K562 (cell line): ENCODE data around the gene CST5. TPM values are rescaled to one million over a fixed set of nuclear protein-coding genes. Genes with fewer than 3 reads are reported as not detected.

ENCODE experiments used
- ATAC-seq: fragments of 200-7000 bp; cut with Tn5 transposase; 3 replicates; pipeline ENCODE4 v1.9.1; 2020; ENCODE audit warnings: moderate library complexity
- BruUV-seq: library from RNA; stranded (reverse); fragments of 400-500 nt; replicated peaks from 2 replicates; lab custom pipeline; 2021; lab: Mats Ljungman, UMichigan
- CTCF ChIA-PET: fragments of 300-600 bp; formaldehyde crosslinking; extraction: SDS; loops from one replicate; lab custom pipeline; 2021; ENCODE audit warnings: low intra/inter-chr PET ratio; lab: Yijun Ruan, JAX
- POLR2A ChIA-PET: fragments of 300-600, 350-650 bp; sonication (Branson Sonifier 250); formaldehyde crosslinking; extraction: SDS; loops from one replicate; lab custom pipeline; 2021; ENCODE audit warnings: antibody characterized with exemption, inconsistent platforms; lab: Yijun Ruan, JAX
- DNase-seq, 4 experiments: peaks; one replicate each; pipeline versions ENCODE4 v3.0.0 to v3.0.0-alpha.2; 2011 to 2018; ENCODE audit warnings: low spot score in 3 of 4, mixed read lengths in 3 of 4; ENCODE audit errors: extremely low read depth in 1 of 4
- FAIRE-seq: peaks from 2 replicates; lab custom pipeline; 2011; peaks lifted over from hg19 to GRCh38; lab: Jason Lieb, UNC
- H2AFZ ChIP-seq: 2 replicates; pipeline ENCODE4 v1.6.0; 2011; ENCODE audit warnings: low read depth, low read length, control low read depth, inconsistent platforms
- H3K27ac ChIP-seq: fragments of 200-600 bp; 3 replicates; pipeline ENCODE4 v1.8.0; 2011; ENCODE audit warnings: low read depth, mild to moderate bottlenecking, control low read depth, inconsistent platforms, low read length, moderate library complexity, mixed read lengths; ENCODE audit errors: extremely low read depth
- H3K27me3 ChIP-seq, 2 experiments: fragments of 300-600 bp in 1 of 2; 2 replicates in 1 of 2; 3 replicates in 1 of 2; pipeline versions ENCODE4 v1.6.0 to v1.8.0; 2011; ENCODE audit warnings: inconsistent platforms in 2 of 2, low read length in 2 of 2, mild to moderate bottlenecking in 1 of 2, mixed read lengths in 1 of 2, moderate library complexity in 1 of 2; ENCODE audit not compliant: control insufficient read depth in 2 of 2, insufficient read depth in 2 of 2
- H3K36me3 ChIP-seq: fragments of 300-600 bp; 3 replicates; pipeline ENCODE4 v1.8.0; 2011; ENCODE audit warnings: mild to moderate bottlenecking, low read length, inconsistent platforms; ENCODE audit not compliant: control insufficient read depth, insufficient read depth
- H3K4me1 ChIP-seq, 2 experiments: fragments of 200-600 bp in 1 of 2; replicated peaks in 1 of 2; 2 replicates in 1 of 2; 3 replicates in 1 of 2; pipeline versions ENCODE4 v1.5.1 to v1.8.0; 2011; ENCODE audit warnings: inconsistent platforms in 2 of 2, low read length in 2 of 2, mild to moderate bottlenecking in 1 of 2, mixed read lengths in 1 of 2, moderate library complexity in 1 of 2; ENCODE audit not compliant: control insufficient read depth in 2 of 2, insufficient read depth in 2 of 2
- H3K4me2 ChIP-seq: 2 replicates; pipeline ENCODE4 v1.6.1; 2011; ENCODE audit warnings: low read length, control low read depth, inconsistent platforms, mixed read lengths; ENCODE audit not compliant: insufficient read depth
- H3K4me3 ChIP-seq: fragments of 200-600 bp; sonication (generic), shearing (Covaris generic); 2 replicates; pipeline ENCODE4 v1.5.1; 2016; ENCODE audit warnings: control low read depth, inconsistent platforms
- H3K79me2 ChIP-seq: fragments of 200-600 bp; 3 replicates; pipeline ENCODE4 v1.8.0; 2011; ENCODE audit warnings: low read length, inconsistent platforms; ENCODE audit not compliant: control insufficient read depth, insufficient read depth
- H3K9ac ChIP-seq, 2 experiments: 2 replicates each; pipeline versions ENCODE4 v1.6.0 to v1.6.1; 2011; ENCODE audit warnings: low read depth in 2 of 2, low read length in 2 of 2, control low read depth in 1 of 2, inconsistent platforms in 1 of 2, mild to moderate bottlenecking in 1 of 2, mixed read lengths in 1 of 2; ENCODE audit not compliant: insufficient read depth in 1 of 2
- H3K9me1 ChIP-seq: one replicate; pipeline ENCODE4 v1.6.0; 2011; ENCODE audit warnings: inconsistent platforms, mild to moderate bottlenecking, low read length, moderate library complexity; ENCODE audit not compliant: control insufficient read depth, insufficient read depth
- H3K9me3 ChIP-seq: replicated peaks from 2 replicates; pipeline ENCODE4 v1.5.1; 2011; ENCODE audit warnings: low read depth, low read length, inconsistent platforms; ENCODE audit not compliant: control insufficient read depth, insufficient read depth
- H4K20me1 ChIP-seq: replicated peaks from 2 replicates; pipeline ENCODE4 v1.6.1; 2011; ENCODE audit warnings: low read length, inconsistent platforms, mixed read lengths; ENCODE audit not compliant: control insufficient read depth, insufficient read depth
- BRD4 ChIP-seq: fragments of 200-600 bp; sonication (generic); IDR thresholded peaks from 2 replicates; pipeline ENCODE4 v1.6.1; 2017; ENCODE audit warnings: inconsistent platforms
- FOXJ2 ChIP-seq: fragments of 200-800 bp; sonication (Bioruptor generic); IDR thresholded peaks from 2 replicates; pipeline ENCODE4 v1.6.1; 2016; ENCODE audit warnings: missing genetic modification characterization, missing compliant biosample characterization
- POLR2H ChIP-seq: IDR thresholded peaks from 2 replicates; pipeline ENCODE4 v1.6.1; 2016; ENCODE audit warnings: missing genetic modification characterization, low read depth, mild to moderate bottlenecking, control low read depth, missing compliant biosample characterization, moderate library complexity
- POLR3A ChIP-seq: IDR thresholded peaks from 2 replicates; pipeline ENCODE4 v1.6.1; 2011; ENCODE audit warnings: borderline replicate concordance, mild to moderate bottlenecking, moderate library complexity; ENCODE audit not compliant: insufficient read length, insufficient read depth; ENCODE audit errors: extremely low read depth
- SMARCC2 ChIP-seq: fragments of 450-650 bp; IDR thresholded peaks from 2 replicates; pipeline ENCODE4 v1.6.1; 2017; ENCODE audit warnings: antibody characterized with exemption, moderate library complexity, mild to moderate bottlenecking, low read depth
- SOX6 ChIP-seq: fragments of 450-650 bp; IDR thresholded peaks from 2 replicates; pipeline ENCODE4 v1.6.1; 2014; ENCODE audit warnings: mild to moderate bottlenecking
- TAF15 ChIP-seq: fragments of 200-400 bp; formaldehyde crosslinking; IDR thresholded peaks from 2 replicates; pipeline ENCODE4 v1.6.1; 2017; ENCODE audit warnings: mild to moderate bottlenecking, low read depth, low read length, moderate library complexity
- TEAD1 ChIP-seq, 2 experiments: fragments of 450-650 bp in 1 of 2; sonication (generic) in 1 of 2; formaldehyde crosslinking; IDR thresholded peaks; 2 replicates each; pipeline versions ENCODE4 v1.4.0 to v1.8.0; 2020 to 2022; ENCODE audit warnings: mild to moderate bottlenecking in 2 of 2, missing genetic modification reagents in 1 of 2
- TRIM28 ChIP-seq: fragments of 450-650 bp; IDR thresholded peaks from 2 replicates; pipeline ENCODE4 v1.6.1; 2017
- TSC22D4 ChIP-seq: fragments of 450-650 bp; IDR thresholded peaks from 2 replicates; pipeline ENCODE4 v1.6.1; 2016; ENCODE audit warnings: missing genetic modification characterization, missing biosample characterization, control low read depth
- ZNF316 ChIP-seq: fragments of 450-650 bp; IDR thresholded peaks from 2 replicates; pipeline ENCODE4 v1.6.1; 2016
- WGBS: fragments of 100-300 bp; shearing (Covaris generic); methylation state at CpG from one replicate; pipeline ENCODE4 v1.1.6; 2016; ENCODE audit warnings: low coverage, mixed read lengths; ENCODE audit not compliant: insufficient coverage; ENCODE audit errors: missing lambda C conversion rate; 5-methylcytosine and 5-hydroxymethylcytosine counted together
- in situ Hi-C: fragments of 300-500 bp; cut with MboI; formaldehyde crosslinking; loops from 4 replicates; pipeline ENCODE4 v1.15.0; 2018; ENCODE audit warnings: inconsistent platforms, mixed read lengths
- intact Hi-C: fragments of 100-400 bp; cut with micrococcal nuclease; formaldehyde crosslinking; loops from 2 replicates; pipeline ENCODE4 v1.14.2; 2022
- polyA plus RNA-seq, 8 experiments: library from polyadenylated mRNA; depleted of rRNA in 4 of 8; stranded (reverse) in 5 of 8; unstranded in 3 of 8; fragments of >200 nt; fragmentation: Nextera tagmentation in 2 of 8; fragmentation: Illumina TruSeq in 1 of 8; extraction: Ambion mirVana in 2 of 8; extraction: Trizol in 1 of 8; gene quantifications; 2 replicates each; pipeline versions ENCODE4 v1.2.1 to v1.2.3, GENCODE V29; 2011 to 2014; ENCODE audit warnings: inconsistent platforms in 1 of 8, missing spikeins in 1 of 8
- total RNA-seq, 7 experiments: library from RNA; depleted of rRNA in 6 of 7; stranded (reverse); fragments of >200 nt in 6 of 7; fragmentation: Illumina TruSeq in 2 of 7; extraction: Trizol in 2 of 7; gene quantifications; 2 replicates each; pipeline versions ENCODE4 v1.2.1 to v1.2.3, GENCODE V29; 2011 to 2021; ENCODE audit warnings: low replicate concordance in 1 of 7
- TF ChIP-seq, protein P1 (sequence below): fragments of 250-450 bp; sonication (Bioruptor Pico); IDR thresholded peaks from 2 replicates; pipeline ENCODE4 v1.8.0; 2022; ENCODE audit warnings: inconsistent platforms
- TF ChIP-seq, protein P2 (sequence below): sonication (generic); formaldehyde crosslinking; IDR thresholded peaks from 2 replicates; pipeline ENCODE4 v1.8.0; 2023; ENCODE audit warnings: mild to moderate bottlenecking, missing genetic modification reagents
- TF ChIP-seq, protein P3 (sequence below): fragments of 250-450 bp; sonication (Bioruptor Pico); IDR thresholded peaks from 2 replicates; pipeline ENCODE4 v1.8.0; 2022; ENCODE audit warnings: inconsistent platforms, mild to moderate bottlenecking, moderate library complexity, borderline replicate concordance
- TF ChIP-seq, protein P4 (sequence below): fragments of 250-450 bp; sonication (Bioruptor Pico); IDR thresholded peaks from 2 replicates; pipeline ENCODE4 v1.8.0; 2021; ENCODE audit warnings: mild to moderate bottlenecking, moderate library complexity

The CST5 gene
- total and polyA plus RNA-seq, 9 of the 15 experiments (the other 6 are each of a cell fraction or from before 2014, with no cell fraction given): not detected

DNA sequence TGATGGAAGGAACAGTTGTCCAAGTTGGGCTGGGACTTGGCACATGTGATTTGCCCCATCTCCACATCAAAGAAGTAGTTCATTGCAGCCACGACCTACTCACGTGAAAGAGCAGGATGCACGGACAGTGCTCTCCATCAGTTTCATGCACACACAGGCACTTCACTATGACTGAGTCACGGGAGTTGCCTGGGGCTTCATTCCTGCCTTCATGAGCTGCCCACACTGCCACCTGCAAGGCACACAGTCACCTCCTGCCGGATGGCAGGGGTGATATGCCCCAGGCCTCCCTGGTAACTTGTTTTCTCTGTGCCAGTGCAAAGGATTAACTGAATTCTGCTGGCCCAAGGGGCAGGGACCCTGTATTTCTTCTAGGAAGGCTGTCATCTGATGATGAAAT, 22.8 kb downstream of the CST5 start:
- DNase-seq (no peak), FAIRE-seq (no peak)
- in situ Hi-C loops: no loop called here

More for the DNA sequence above, 22.8 kb downstream of the CST5 start:
- intact Hi-C loops: no loop called here
- Histone ChIP-seq H4K20me1 (no peaks in the 10 kb centered on the region), H3K27ac (no peak overlapping the region), H3K9me3 (no peaks in the 10 kb centered on the region), H2AFZ (no peak overlapping the region), H3K9me1 (no peaks in the 10 kb centered on the region), H3K4me3 (no peak overlapping the region), H3K9ac (no peak overlapping the region), H3K79me2 (no peaks in the 10 kb centered on the region), H3K36me3 (no peaks in the 10 kb centered on the region), H3K27me3 (no peaks in the 10 kb centered on the region), H3K4me1 (no peaks in the 10 kb centered on the region), H3K4me2 (no peak overlapping the region)
- 0% methylated on average over 5 of the region's 5 CpGs for WGBS
- ATAC-seq: no peak
- BruUV-seq: no TSS peak
- ChIA-PET CTCF (no interaction called here), POLR2A (no interaction called here)
- no peak for TF ChIP-seq TAF15
- TF ChIP-seq FOXJ2: no peak
- TF ChIP-seq BRD4: no peak
- TF ChIP-seq TRIM28: no peak
- TF ChIP-seq, protein P1, sequence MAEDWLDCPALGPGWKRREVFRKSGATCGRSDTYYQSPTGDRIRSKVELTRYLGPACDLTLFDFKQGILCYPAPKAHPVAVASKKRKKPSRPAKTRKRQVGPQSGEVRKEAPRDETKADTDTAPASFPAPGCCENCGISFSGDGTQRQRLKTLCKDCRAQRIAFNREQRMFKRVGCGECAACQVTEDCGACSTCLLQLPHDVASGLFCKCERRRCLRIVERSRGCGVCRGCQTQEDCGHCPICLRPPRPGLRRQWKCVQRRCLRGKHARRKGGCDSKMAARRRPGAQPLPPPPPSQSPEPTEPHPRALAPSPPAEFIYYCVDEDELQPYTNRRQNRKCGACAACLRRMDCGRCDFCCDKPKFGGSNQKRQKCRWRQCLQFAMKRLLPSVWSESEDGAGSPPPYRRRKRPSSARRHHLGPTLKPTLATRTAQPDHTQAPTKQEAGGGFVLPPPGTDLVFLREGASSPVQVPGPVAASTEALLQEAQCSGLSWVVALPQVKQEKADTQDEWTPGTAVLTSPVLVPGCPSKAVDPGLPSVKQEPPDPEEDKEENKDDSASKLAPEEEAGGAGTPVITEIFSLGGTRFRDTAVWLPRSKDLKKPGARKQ (CRISPR knock-in tag): no peak
- no peak for TF ChIP-seq ZNF316
- TF ChIP-seq POLR2H (tag): no peak
- no peak for TF ChIP-seq TEAD1 (CRISPR knock-in tag; IDR thresholded peaks at IDR 0.05)
- no peak for TF ChIP-seq TSC22D4
- no peak for TF ChIP-seq SMARCC2
- TF ChIP-seq SOX6: no peak
- TF ChIP-seq, protein P2, sequence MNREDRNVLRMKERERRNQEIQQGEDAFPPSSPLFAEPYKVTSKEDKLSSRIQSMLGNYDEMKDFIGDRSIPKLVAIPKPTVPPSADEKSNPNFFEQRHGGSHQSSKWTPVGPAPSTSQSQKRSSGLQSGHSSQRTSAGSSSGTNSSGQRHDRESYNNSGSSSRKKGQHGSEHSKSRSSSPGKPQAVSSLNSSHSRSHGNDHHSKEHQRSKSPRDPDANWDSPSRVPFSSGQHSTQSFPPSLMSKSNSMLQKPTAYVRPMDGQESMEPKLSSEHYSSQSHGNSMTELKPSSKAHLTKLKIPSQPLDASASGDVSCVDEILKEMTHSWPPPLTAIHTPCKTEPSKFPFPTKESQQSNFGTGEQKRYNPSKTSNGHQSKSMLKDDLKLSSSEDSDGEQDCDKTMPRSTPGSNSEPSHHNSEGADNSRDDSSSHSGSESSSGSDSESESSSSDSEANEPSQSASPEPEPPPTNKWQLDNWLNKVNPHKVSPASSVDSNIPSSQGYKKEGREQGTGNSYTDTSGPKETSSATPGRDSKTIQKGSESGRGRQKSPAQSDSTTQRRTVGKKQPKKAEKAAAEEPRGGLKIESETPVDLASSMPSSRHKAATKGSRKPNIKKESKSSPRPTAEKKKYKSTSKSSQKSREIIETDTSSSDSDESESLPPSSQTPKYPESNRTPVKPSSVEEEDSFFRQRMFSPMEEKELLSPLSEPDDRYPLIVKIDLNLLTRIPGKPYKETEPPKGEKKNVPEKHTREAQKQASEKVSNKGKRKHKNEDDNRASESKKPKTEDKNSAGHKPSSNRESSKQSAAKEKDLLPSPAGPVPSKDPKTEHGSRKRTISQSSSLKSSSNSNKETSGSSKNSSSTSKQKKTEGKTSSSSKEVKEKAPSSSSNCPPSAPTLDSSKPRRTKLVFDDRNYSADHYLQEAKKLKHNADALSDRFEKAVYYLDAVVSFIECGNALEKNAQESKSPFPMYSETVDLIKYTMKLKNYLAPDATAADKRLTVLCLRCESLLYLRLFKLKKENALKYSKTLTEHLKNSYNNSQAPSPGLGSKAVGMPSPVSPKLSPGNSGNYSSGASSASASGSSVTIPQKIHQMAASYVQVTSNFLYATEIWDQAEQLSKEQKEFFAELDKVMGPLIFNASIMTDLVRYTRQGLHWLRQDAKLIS: no peak
- TF ChIP-seq, protein P3, sequence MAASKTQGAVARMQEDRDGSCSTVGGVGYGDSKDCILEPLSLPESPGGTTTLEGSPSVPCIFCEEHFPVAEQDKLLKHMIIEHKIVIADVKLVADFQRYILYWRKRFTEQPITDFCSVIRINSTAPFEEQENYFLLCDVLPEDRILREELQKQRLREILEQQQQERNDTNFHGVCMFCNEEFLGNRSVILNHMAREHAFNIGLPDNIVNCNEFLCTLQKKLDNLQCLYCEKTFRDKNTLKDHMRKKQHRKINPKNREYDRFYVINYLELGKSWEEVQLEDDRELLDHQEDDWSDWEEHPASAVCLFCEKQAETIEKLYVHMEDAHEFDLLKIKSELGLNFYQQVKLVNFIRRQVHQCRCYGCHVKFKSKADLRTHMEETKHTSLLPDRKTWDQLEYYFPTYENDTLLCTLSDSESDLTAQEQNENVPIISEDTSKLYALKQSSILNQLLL: no peak
- TF ChIP-seq, protein P4, sequence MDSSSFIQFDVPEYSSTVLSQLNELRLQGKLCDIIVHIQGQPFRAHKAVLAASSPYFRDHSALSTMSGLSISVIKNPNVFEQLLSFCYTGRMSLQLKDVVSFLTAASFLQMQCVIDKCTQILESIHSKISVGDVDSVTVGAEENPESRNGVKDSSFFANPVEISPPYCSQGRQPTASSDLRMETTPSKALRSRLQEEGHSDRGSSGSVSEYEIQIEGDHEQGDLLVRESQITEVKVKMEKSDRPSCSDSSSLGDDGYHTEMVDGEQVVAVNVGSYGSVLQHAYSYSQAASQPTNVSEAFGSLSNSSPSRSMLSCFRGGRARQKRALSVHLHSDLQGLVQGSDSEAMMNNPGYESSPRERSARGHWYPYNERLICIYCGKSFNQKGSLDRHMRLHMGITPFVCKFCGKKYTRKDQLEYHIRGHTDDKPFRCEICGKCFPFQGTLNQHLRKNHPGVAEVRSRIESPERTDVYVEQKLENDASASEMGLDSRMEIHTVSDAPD (CRISPR knock-in tag): no peak
- no peak for TF ChIP-seq POLR3A
